Measurements from ENCODE around the gene XPO6.

XPO6 gene

DNA sequence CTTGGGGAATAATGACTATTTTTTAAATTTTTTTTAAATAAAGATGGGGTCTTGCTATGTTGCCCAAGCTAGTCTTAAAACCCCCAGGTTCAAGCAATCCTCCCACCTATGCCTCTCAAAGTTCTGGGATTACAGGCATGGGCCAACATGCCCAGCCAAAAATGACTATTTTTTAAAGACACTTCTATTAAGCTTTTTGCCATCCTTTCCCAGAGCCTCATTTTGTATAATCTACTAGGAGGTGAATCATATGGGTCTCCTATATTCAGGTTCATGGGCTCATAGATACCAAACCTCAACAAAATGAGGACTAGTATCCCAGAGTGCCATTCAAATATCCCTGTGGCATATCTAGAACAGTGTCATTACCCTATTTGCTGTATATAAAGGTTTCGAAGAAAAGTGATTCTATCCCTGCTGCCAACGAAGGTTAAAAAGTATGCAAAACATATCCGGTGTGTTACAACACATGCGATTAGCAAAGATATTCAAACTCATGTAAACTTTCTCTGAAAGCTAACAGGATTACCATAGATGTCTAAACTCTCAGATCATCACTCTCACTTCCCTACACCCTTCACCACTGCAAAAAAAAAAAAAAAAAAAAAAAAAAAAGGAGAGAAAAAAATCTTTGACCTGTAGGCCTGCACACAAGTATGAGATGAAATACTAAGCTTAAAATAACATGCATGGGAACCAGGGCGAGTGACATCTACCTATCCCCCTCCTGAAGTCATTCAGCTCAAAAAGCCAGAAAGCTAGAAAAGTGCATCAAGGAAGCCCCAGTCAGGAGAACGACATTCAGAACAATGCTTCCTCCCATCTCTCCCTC, 23.5 kb downstream of the XPO6 start:
- peak; percentile 59 for DNase-seq (ENCODE audit: low spot score)
- in situ Hi-C loops (cut with MboI; ENCODE audit: low pct_unique_long_range_greater_than_20kb, low sequenced_read_pairs, unreplicated experiment) = loop anchor here (5.0 kb wide), 1 partner anchor 41 kb away; no protein-coding TSS in a partner anchor
- TF ChIP-seq, protein P1, sequence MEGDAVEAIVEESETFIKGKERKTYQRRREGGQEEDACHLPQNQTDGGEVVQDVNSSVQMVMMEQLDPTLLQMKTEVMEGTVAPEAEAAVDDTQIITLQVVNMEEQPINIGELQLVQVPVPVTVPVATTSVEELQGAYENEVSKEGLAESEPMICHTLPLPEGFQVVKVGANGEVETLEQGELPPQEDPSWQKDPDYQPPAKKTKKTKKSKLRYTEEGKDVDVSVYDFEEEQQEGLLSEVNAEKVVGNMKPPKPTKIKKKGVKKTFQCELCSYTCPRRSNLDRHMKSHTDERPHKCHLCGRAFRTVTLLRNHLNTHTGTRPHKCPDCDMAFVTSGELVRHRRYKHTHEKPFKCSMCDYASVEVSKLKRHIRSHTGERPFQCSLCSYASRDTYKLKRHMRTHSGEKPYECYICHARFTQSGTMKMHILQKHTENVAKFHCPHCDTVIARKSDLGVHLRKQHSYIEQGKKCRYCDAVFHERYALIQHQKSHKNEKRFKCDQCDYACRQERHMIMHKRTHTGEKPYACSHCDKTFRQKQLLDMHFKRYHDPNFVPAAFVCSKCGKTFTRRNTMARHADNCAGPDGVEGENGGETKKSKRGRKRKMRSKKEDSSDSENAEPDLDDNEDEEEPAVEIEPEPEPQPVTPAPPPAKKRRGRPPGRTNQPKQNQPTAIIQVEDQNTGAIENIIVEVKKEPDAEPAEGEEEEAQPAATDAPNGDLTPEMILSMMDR (IDR thresholded peaks at IDR 0.05; ENCODE audit: extremely low read depth, insufficient read depth, missing control alignments) = no peak

DNA sequence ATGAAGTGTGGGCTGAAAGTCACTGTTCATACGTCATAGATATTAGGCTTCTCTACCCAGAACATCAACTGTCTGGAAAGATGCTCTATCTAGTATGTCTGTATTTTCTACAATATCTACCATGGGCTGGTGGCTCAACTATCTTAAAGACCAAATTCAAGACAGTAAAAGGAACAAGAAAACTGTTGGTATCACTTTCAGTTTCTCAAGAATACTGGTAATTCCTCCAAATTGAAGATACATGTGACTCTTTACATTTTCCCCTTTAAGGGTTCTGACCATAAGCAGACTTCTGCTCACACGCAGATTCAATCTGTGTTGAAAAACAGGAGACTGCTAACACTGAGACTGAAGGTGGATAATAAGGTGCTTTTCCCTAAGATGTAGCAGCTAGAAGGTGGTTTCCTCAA, 24.2 kb downstream of the XPO6 start:
- DNase-seq (ENCODE audit: low spot score) = peak; percentile 28
- in situ Hi-C loops (cut with MboI; ENCODE audit: low pct_unique_long_range_greater_than_20kb, low sequenced_read_pairs, unreplicated experiment) = loop anchor here (5.0 kb wide), 1 partner anchor 40 kb away; no protein-coding TSS in a partner anchor
- TF ChIP-seq, protein P1 (IDR thresholded peaks at IDR 0.05; ENCODE audit: extremely low read depth, insufficient read depth, missing control alignments) = no peak

DNA sequence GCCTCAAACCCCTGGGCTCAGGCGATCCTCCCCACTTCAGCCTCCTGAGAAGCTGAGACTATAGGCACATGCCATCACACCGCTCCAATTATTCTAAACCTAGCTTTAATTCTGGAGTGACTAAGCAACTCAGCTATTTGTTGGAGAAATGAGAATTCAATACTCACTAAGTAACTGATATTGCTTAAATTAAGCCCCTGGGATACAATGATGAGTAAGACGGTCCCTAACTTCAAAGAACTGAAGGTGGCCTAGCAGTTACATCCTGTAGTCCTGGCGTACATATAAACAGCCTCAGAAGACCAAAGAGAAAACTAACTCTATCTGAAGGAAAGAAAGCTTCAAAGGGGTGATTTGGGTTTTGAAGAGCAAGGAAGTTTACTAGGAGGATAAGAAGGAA, 25.0 kb downstream of the XPO6 start:
- TF ChIP-seq, protein P1 (IDR thresholded peaks at IDR 0.05; ENCODE audit: extremely low read depth, insufficient read depth, missing control alignments) = no peak
- in situ Hi-C loops (cut with MboI; ENCODE audit: low pct_unique_long_range_greater_than_20kb, low sequenced_read_pairs, unreplicated experiment) = loop anchor here (5.0 kb wide), 1 partner anchor 39 kb away; no protein-coding TSS in a partner anchor
- no peak for DNase-seq (ENCODE audit: low spot score)

DNA sequence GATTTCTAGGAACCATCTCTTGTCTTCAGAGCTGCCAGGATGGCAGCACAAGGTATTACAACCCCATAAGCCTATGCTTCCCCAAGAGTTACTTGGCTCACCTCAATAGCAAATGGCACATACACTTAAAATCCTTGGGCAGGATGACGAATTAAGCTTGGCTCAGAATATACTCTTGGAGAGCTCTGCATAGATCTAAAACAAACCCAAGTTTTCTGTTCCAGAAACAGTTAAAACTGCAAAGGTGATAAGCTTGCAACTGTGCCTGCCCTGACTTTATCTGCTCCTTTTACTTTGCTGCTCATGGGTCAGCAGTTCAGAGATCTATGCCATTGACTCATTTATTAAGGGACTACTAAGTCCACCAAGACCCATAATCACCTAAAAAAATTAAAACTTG, 26.1 kb downstream of the XPO6 start:
- TF ChIP-seq, protein P1 (IDR thresholded peaks at IDR 0.05; ENCODE audit: extremely low read depth, insufficient read depth, missing control alignments) = no peak
- in situ Hi-C loops (cut with MboI; ENCODE audit: low pct_unique_long_range_greater_than_20kb, low sequenced_read_pairs, unreplicated experiment) = loop anchor here (5.0 kb wide), 1 partner anchor 38 kb away; no protein-coding TSS in a partner anchor
- no peak for DNase-seq (ENCODE audit: low spot score)

DNA sequence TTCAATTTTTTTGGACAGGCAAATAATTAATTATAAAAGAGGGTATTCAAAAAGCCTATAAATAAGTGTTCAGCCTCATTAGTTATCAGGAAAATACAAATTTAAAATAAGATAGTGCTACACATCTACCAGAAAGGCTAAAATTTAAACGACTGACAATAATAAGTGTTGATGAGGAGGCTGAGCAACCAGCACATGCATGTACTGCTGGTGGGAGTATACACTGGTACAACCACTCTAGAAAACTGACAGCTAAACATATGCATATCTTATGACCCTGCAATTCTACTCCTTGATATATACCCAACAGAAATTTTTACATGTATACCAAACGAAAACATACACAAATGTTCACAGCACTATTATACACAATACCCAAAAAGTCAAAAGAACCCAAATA, 27.1 kb downstream of the XPO6 start:
- TF ChIP-seq, protein P1 (IDR thresholded peaks at IDR 0.05; ENCODE audit: extremely low read depth, insufficient read depth, missing control alignments) = no peak
- in situ Hi-C loops (cut with MboI; ENCODE audit: low pct_unique_long_range_greater_than_20kb, low sequenced_read_pairs, unreplicated experiment) = loop anchor here (5.0 kb wide), 1 partner anchor 37 kb away; no protein-coding TSS in a partner anchor
- DNase-seq (ENCODE audit: low spot score) = no peak

DNA sequence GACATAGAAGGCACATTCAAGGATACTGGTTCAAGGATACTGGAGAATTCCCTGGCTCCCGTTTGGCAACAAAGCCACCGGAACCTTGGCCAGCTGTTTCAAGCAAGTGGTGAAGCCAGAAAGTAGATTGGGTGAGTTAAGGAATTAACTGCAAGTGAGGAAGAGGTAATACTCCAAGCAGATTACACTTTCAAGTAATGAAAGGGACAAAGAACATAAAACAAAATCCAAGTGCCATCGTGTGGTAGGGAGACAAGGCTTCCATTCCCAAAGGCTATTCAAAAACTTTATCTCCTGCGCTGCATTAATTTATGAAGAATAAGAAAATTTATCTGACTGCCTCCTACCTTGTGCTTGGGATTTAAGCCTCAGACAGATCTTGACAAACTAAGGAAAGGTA, 27.8 kb downstream of the XPO6 start:
- TF ChIP-seq, protein P1 (IDR thresholded peaks at IDR 0.05; ENCODE audit: extremely low read depth, insufficient read depth, missing control alignments) = no peak
- in situ Hi-C loops (cut with MboI; ENCODE audit: low pct_unique_long_range_greater_than_20kb, low sequenced_read_pairs, unreplicated experiment) = no loop called here
- no peak for DNase-seq (ENCODE audit: low spot score)

All from GM13977 (cell line).